HepG2 (cell line): Measurements from ENCODE around the gene PTGES3. TPM values are rescaled to one million over a fixed set of nuclear protein-coding genes. Genes with fewer than 3 reads are reported as not detected.

Experiments
- ATF7 ChIP-seq, 2 experiments: fragments of 450-650 bp in 1 of 2; sonication (generic) in 1 of 2; formaldehyde crosslinking in 1 of 2; IDR thresholded peaks; 2 replicates each; pipeline versions ENCODE4 v1.4.0 to v1.6.1; 2016 to 2020; ENCODE audit warnings: antibody characterized with exemption in 1 of 2, mild to moderate bottlenecking in 1 of 2, missing genetic modification reagents in 1 of 2
- FOXA3 ChIP-seq: IDR thresholded peaks from 2 replicates; pipeline ENCODE4 v1.6.1; 2016; ENCODE audit warnings: missing genetic modification reagents, missing compliant biosample characterization
- KMT2A ChIP-seq: sonication (generic); formaldehyde crosslinking; IDR thresholded peaks from 2 replicates; pipeline ENCODE4 v1.4.0; 2020; ENCODE audit warnings: missing genetic modification reagents
- MED13 ChIP-seq: sonication (generic); formaldehyde crosslinking; IDR thresholded peaks from 2 replicates; pipeline ENCODE4 v1.5.0; 2020; ENCODE audit warnings: missing genetic modification reagents
- NBN ChIP-seq: fragments of 450-650 bp; conservative IDR thresholded peaks from 2 replicates; pipeline ENCODE4 v1.6.1; 2017
- NCOR1 ChIP-seq: fragments of 200-600 bp; sonication (generic); IDR thresholded peaks from 2 replicates; pipeline ENCODE4 v1.7.0; 2017; ENCODE audit warnings: antibody characterized with exemption, low read length, borderline replicate concordance
- NFIB ChIP-seq: sonication (generic); formaldehyde crosslinking; IDR thresholded peaks from 2 replicates; pipeline ENCODE4 v1.9.0; 2021; ENCODE audit warnings: missing genetic modification reagents, mild to moderate bottlenecking, borderline replicate concordance
- NFKBIZ ChIP-seq: IDR thresholded peaks from 2 replicates; pipeline ENCODE4 v1.6.1; 2018; ENCODE audit warnings: missing genetic modification reagents, missing compliant biosample characterization
- PAWR ChIP-seq: sonication (generic); formaldehyde crosslinking; IDR thresholded peaks from 2 replicates; pipeline ENCODE4 v1.4.0; 2020; ENCODE audit warnings: missing genetic modification reagents, mild to moderate bottlenecking, borderline replicate concordance
- PBX3 ChIP-seq: sonication (generic); formaldehyde crosslinking; IDR thresholded peaks from 2 replicates; pipeline ENCODE4 v1.8.1; 2023; ENCODE audit warnings: missing genetic modification reagents, inconsistent platforms, borderline replicate concordance
- RAD51 ChIP-seq: fragments of 450-650 bp; IDR thresholded peaks from 2 replicates; pipeline ENCODE4 v1.6.1; 2016; ENCODE audit warnings: borderline replicate concordance
- SMAD3 ChIP-seq: sonication (generic); formaldehyde crosslinking; IDR thresholded peaks from 2 replicates; pipeline ENCODE4 v1.4.0; 2020; ENCODE audit warnings: missing genetic modification reagents
- THAP9 ChIP-seq: sonication (generic); formaldehyde crosslinking; IDR thresholded peaks from 2 replicates; pipeline ENCODE4; 2020; ENCODE audit warnings: missing genetic modification reagents, mild to moderate bottlenecking, borderline replicate concordance
- USF2 ChIP-seq, 2 experiments: sonication (generic) in 1 of 2; formaldehyde crosslinking in 1 of 2; IDR thresholded peaks; 2 replicates each; pipeline versions ENCODE4 v1.5.1 to v1.6.1; 2011 to 2020; ENCODE audit warnings: borderline replicate concordance in 1 of 2, low read depth in 1 of 2, low read length in 1 of 2, mild to moderate bottlenecking in 1 of 2, missing genetic modification reagents in 1 of 2, moderate library complexity in 1 of 2
- ZBTB42 ChIP-seq: sonication (generic); formaldehyde crosslinking; IDR thresholded peaks from 2 replicates; pipeline ENCODE4 v1.5.0; 2020; ENCODE audit warnings: mild to moderate bottlenecking, missing genetic modification reagents
- ZFYVE20 ChIP-seq: sonication (generic); formaldehyde crosslinking; IDR thresholded peaks from 2 replicates; pipeline ENCODE4 v1.8.0; 2023; ENCODE audit warnings: low read depth, mild to moderate bottlenecking, moderate library complexity, missing genetic modification reagents, borderline replicate concordance
- ZMYM4 ChIP-seq: sonication (generic); formaldehyde crosslinking; IDR thresholded peaks from 2 replicates; pipeline ENCODE4 v1.8.1; 2023; ENCODE audit warnings: mild to moderate bottlenecking, missing genetic modification reagents
- ZNF530 ChIP-seq: sonication (generic); formaldehyde crosslinking; IDR thresholded peaks from 2 replicates; pipeline ENCODE4 v1.5.0; 2020; ENCODE audit warnings: low read depth, mild to moderate bottlenecking, missing genetic modification reagents
- ZNF543 ChIP-seq: sonication (generic); formaldehyde crosslinking; IDR thresholded peaks from 2 replicates; pipeline ENCODE4 v1.4.0; 2020; ENCODE audit warnings: mild to moderate bottlenecking, missing genetic modification reagents
- ZNF598 ChIP-seq: sonication (generic); formaldehyde crosslinking; IDR thresholded peaks from 2 replicates; pipeline ENCODE4 v1.5.1; 2020; ENCODE audit warnings: mild to moderate bottlenecking, missing genetic modification reagents, borderline replicate concordance
- ZNF772 ChIP-seq: sonication (generic); formaldehyde crosslinking; IDR thresholded peaks from 2 replicates; pipeline ENCODE4 v1.5.0; 2020; ENCODE audit warnings: mild to moderate bottlenecking, missing genetic modification reagents
- ZNF773 ChIP-seq: sonication (generic); formaldehyde crosslinking; IDR thresholded peaks from 2 replicates; pipeline ENCODE4 v1.4.0; 2020; ENCODE audit warnings: missing genetic modification reagents, borderline replicate concordance
- ZNF780A ChIP-seq: sonication (generic); formaldehyde crosslinking; IDR thresholded peaks from 2 replicates; pipeline ENCODE4 v1.8.0; 2022; ENCODE audit warnings: mild to moderate bottlenecking, missing genetic modification reagents, moderate library complexity
- ZSCAN21 ChIP-seq: sonication (generic); formaldehyde crosslinking; IDR thresholded peaks from 2 replicates; pipeline ENCODE4 v1.8.0; 2022; ENCODE audit warnings: mild to moderate bottlenecking, missing genetic modification reagents, moderate library complexity, borderline replicate concordance
- polyA plus RNA-seq, 8 experiments: library from polyadenylated mRNA; depleted of rRNA in 3 of 8; stranded (reverse) in 7 of 8; unstranded in 1 of 8; fragments of >200 nt; fragmentation: Illumina TruSeq in 4 of 8; extraction: Trizol in 4 of 8; gene quantifications; 2 replicates each; pipeline versions ENCODE4 v1.2.1 to v1.2.3, GENCODE V29; 2011 to 2016; ENCODE audit warnings: low read depth in 4 of 8, missing spikeins in 1 of 8, mixed read lengths in 1 of 8; ENCODE audit not compliant: insufficient read depth in 1 of 8
- total RNA-seq, 5 experiments: library from RNA; depleted of rRNA; stranded (reverse); fragments of >200 nt; fragmentation: Illumina TruSeq; extraction: Trizol; gene quantifications; 2 replicates each; pipeline ENCODE4 v1.2.3, GENCODE V29; 2016; ENCODE audit warnings: low read depth in 1 of 5

The PTGES3 gene
- total and polyA plus RNA-seq, 2 of the 13 experiments (the other 11 are each of a cell fraction or from before 2014, with no cell fraction given) = 54.4 to 159 TPM

- TF ChIP-seq THAP9 = no peak
- TF ChIP-seq USF2 (IDR thresholded peaks at IDR 0.05; ENCODE audit: low read depth, low read length) = no peak
- TF ChIP-seq USF2 (CRISPR knock-in tag; IDR thresholded peaks at IDR 0.05; ENCODE audit: borderline replicate concordance) = no peak
- TF ChIP-seq MED13 (CRISPR knock-in tag) = no peak; the same call in 1 of the 2 replicates
- peak; percentile 91 for TF ChIP-seq KMT2A
- no peak for TF ChIP-seq RAD51
- TF ChIP-seq FOXA3 (CRISPR knock-in tag) = peak; percentile 57
- 0 out of 2 replicates have a peak, but pooled peaks have one; percentile 45 for TF ChIP-seq NFKBIZ (CRISPR knock-in tag)
- no peak for TF ChIP-seq ZNF598 (CRISPR knock-in tag)
- TF ChIP-seq ZFYVE20 = no peak
- TF ChIP-seq ZNF530 = no peak
- TF ChIP-seq NFIB (CRISPR knock-in tag) = no peak
- TF ChIP-seq ZNF772 (CRISPR knock-in tag) = 0 out of 2 replicates have a peak, but pooled peaks have one; percentile 23
- TF ChIP-seq ZNF773 (CRISPR knock-in tag) = peak; percentile 52; the same call in 1 of the 2 replicates
- no peak for TF ChIP-seq PAWR
- no peak for TF ChIP-seq ZNF780A (CRISPR knock-in tag)
- TF ChIP-seq ZMYM4 = peak; percentile 98
- no peak for TF ChIP-seq PBX3 (CRISPR knock-in tag)
- TF ChIP-seq NCOR1 = no peak
- TF ChIP-seq NBN = no peak
- TF ChIP-seq ZBTB42 (CRISPR knock-in tag) = 0 out of 2 replicates have a peak, but pooled peaks have one; percentile 38
- TF ChIP-seq SMAD3 = peak; percentile 86
- TF ChIP-seq ZSCAN21 (CRISPR knock-in tag) = no peak; the same call in 1 of the 2 replicates
- no peak for TF ChIP-seq ATF7 (IDR thresholded peaks at IDR 0.05)
- no peak for TF ChIP-seq ATF7 (CRISPR knock-in tag; IDR thresholded peaks at IDR 0.05)
- TF ChIP-seq ZNF543 (CRISPR knock-in tag) = no peak
Observed at GRCh38 chr12:56630180-56630632, 57.9 kb downstream of the PTGES3 start, which contains the start of gene BAZ2A (continued).
